Testis (tissue), 5 donors: Measurements from ENCODE around the gene LMOD2. TPM values are rescaled to one million over a fixed set of nuclear protein-coding genes. Genes with fewer than 3 reads are reported as not detected.

ENCODE experiments used
- DNase-seq: peaks from one replicate; pipeline ENCODE4 v3.0.0-alpha.2; 2019
- H3K27ac ChIP-seq, 2 donors: fragments of 200-600 bp; sonication (generic); one replicate each; pipeline ENCODE4 v1.5.1; 2019
- H3K27me3 ChIP-seq: fragments of 200-600 bp; sonication (generic); one replicate; pipeline ENCODE4 v1.5.1; 2019
- H3K36me3 ChIP-seq: fragments of 200-600 bp; sonication (generic); one replicate; pipeline ENCODE4 v1.5.1; 2017; ENCODE audit warnings: low read depth; ENCODE audit errors: missing control alignments
- H3K4me1 ChIP-seq: fragments of 200-600 bp; sonication (generic); one replicate; pipeline ENCODE4 v1.5.1; 2019
- H3K4me3 ChIP-seq, 2 donors: fragments of 200-600 bp; sonication (generic); one replicate each; pipeline ENCODE4 v1.5.1; 2017 to 2019
- H3K9me3 ChIP-seq: fragments of 200-600 bp; sonication (generic); one replicate; pipeline ENCODE4 v1.5.1; 2017
- POLR2A ChIP-seq: fragments of 450-650 bp; IDR thresholded peaks from one replicate; pipeline ENCODE4 v1.6.1; 2017; ENCODE audit warnings: antibody characterized with exemption, mild to moderate bottlenecking, moderate library complexity
- WGBS, 2 donors: methylation state at CpG; one replicate each; pipeline ENCODE4 v1.1.5; 2018; 5-methylcytosine and 5-hydroxymethylcytosine counted together
- intact Hi-C: fragments of 100-400 bp; cut with DNase I; formaldehyde crosslinking; loops from one replicate; pipeline ENCODE4 v1.15.1; 2023; ENCODE audit warnings: low total_unique reads
- long read RNA-seq, 2 donors: transcript quantifications; one replicate each; lab custom pipeline, GENCODE V29; 2026
- polyA plus RNA-seq: library from polyadenylated mRNA; stranded (reverse); fragments of 350-450 nt; fragmentation: Illumina TruSeq; extraction: RNeasy Lipid Tissue Mini Kit (QIAGEN cat#74804); gene quantifications from one replicate; pipeline ENCODE4 v1.2.3, GENCODE V29; 2014; ENCODE audit warnings: low read depth, low replicate concordance; ENCODE audit not compliant: insufficient read depth
- total RNA-seq, 2 donors: library from RNA; depleted of rRNA; stranded (reverse); fragments of >200 nt; gene quantifications; one replicate each; pipeline ENCODE4 v1.2.3, GENCODE V29; 2016
- TF ChIP-seq, protein P1 (sequence below), 3 experiments: fragments of 450-650 bp in 2 of 3; fragments of 200-600 bp in 1 of 3; sonication (generic) in 1 of 3; IDR thresholded peaks; one replicate each; pipeline ENCODE4 v1.5.1; 2016 to 2019; ENCODE audit warnings: antibody characterized with exemption in 3 of 3, mild to moderate bottlenecking in 2 of 3, moderate library complexity in 1 of 3

Gene LMOD2, protein sequence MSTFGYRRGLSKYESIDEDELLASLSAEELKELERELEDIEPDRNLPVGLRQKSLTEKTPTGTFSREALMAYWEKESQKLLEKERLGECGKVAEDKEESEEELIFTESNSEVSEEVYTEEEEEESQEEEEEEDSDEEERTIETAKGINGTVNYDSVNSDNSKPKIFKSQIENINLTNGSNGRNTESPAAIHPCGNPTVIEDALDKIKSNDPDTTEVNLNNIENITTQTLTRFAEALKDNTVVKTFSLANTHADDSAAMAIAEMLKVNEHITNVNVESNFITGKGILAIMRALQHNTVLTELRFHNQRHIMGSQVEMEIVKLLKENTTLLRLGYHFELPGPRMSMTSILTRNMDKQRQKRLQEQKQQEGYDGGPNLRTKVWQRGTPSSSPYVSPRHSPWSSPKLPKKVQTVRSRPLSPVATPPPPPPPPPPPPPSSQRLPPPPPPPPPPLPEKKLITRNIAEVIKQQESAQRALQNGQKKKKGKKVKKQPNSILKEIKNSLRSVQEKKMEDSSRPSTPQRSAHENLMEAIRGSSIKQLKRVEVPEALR
- total RNA-seq (under 1 TPM; 0.19 to 0.39 TPM), polyA plus RNA-seq (3.6 TPM)
- long read RNA-seq, donor 1 = 0 reads
- long read RNA-seq, donor 2 = 0 reads

DNA sequence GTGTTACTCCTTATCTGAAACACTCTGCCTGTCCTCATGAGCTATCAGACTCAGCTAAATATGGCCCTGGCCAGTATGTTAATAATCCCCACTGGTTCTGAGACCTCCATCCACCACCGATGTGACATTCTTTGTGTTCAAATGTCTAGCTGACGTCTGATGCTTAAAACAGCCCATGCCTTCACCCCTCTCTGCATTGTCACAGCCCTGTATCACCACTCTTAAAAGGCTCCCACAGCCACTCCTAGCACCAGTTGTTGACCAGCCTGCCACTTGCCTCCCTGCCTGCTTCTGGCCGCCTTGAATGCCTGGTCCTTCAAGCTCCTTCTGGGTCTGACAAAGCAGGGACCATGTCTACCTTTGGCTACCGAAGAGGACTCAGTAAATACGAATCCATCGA lies at the start of gene LMOD2:
Gene LMOD2 (plus strand): TSS at position 253 of the 400 bp plus-strand sequence. CDS start 98 bp downstream, at position 351.
- Histone ChIP-seq H3K4me3 (no peak within 1 kb of the TSS), H3K27ac (no peak within 1 kb of the TSS), H3K36me3 (no peaks in the 10 kb centered on the region), H3K27me3 (no peaks in the 10 kb centered on the region), H3K9me3 (no peaks in the 10 kb centered on the region), H3K4me1 (no peaks in the 10 kb centered on the region)
- no peak for DNase-seq
- intact Hi-C loops = no loop called here
- TF ChIP-seq, protein P1, sequence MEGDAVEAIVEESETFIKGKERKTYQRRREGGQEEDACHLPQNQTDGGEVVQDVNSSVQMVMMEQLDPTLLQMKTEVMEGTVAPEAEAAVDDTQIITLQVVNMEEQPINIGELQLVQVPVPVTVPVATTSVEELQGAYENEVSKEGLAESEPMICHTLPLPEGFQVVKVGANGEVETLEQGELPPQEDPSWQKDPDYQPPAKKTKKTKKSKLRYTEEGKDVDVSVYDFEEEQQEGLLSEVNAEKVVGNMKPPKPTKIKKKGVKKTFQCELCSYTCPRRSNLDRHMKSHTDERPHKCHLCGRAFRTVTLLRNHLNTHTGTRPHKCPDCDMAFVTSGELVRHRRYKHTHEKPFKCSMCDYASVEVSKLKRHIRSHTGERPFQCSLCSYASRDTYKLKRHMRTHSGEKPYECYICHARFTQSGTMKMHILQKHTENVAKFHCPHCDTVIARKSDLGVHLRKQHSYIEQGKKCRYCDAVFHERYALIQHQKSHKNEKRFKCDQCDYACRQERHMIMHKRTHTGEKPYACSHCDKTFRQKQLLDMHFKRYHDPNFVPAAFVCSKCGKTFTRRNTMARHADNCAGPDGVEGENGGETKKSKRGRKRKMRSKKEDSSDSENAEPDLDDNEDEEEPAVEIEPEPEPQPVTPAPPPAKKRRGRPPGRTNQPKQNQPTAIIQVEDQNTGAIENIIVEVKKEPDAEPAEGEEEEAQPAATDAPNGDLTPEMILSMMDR (IDR thresholded peaks at IDR 0.05) = no peak
- no peak for TF ChIP-seq POLR2A
- 75 to 81% methylated on average over 6 of the region's 6 CpGs for WGBS, 2 donors

DNA sequence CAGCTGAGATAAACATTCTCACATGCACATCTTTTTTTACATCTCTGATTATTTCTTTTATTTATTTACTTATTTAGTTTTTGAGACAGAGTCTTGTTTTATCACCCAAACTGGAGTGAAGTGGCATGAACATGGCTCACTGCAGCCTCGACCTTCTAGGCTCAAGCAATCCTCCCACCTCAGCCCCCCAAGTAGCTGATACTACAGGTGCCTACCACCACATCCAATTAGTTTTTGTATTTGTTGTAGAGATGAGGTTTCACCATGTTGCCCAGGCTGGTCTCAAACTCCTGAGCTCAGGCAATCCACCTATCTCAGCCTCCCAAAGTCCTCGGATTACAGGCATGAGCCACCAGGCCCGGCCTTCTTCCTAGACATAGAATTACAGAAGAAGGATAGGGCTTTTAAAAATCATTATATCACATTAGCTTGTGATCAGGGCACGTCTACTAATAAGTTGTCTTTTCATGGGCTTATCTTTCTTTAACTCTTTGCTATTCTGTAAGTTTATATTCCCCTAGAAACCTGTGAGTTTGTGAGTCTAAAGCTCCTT lies 48.2 kb upstream of the LMOD2 start:
- H3K9me3 ChIP-seq = no peaks in the 10 kb centered on the region
- H3K27ac ChIP-seq = no peak overlapping the region
- TF ChIP-seq POLR2A = no peak
- TF ChIP-seq, protein P1 (IDR thresholded peaks at IDR 0.05) = no peak
- DNase-seq = no peak
- intact Hi-C loops = no loop called here
- H3K4me3 ChIP-seq = no peak overlapping the region
- no peaks in the 10 kb centered on the region for H3K27me3 ChIP-seq
- H3K4me1 ChIP-seq = no peaks in the 10 kb centered on the region
- no peaks in the 10 kb centered on the region for H3K36me3 ChIP-seq
- WGBS, 2 donors = 80 to 88% methylated on average over 4 of the region's 4 CpGs

DNA sequence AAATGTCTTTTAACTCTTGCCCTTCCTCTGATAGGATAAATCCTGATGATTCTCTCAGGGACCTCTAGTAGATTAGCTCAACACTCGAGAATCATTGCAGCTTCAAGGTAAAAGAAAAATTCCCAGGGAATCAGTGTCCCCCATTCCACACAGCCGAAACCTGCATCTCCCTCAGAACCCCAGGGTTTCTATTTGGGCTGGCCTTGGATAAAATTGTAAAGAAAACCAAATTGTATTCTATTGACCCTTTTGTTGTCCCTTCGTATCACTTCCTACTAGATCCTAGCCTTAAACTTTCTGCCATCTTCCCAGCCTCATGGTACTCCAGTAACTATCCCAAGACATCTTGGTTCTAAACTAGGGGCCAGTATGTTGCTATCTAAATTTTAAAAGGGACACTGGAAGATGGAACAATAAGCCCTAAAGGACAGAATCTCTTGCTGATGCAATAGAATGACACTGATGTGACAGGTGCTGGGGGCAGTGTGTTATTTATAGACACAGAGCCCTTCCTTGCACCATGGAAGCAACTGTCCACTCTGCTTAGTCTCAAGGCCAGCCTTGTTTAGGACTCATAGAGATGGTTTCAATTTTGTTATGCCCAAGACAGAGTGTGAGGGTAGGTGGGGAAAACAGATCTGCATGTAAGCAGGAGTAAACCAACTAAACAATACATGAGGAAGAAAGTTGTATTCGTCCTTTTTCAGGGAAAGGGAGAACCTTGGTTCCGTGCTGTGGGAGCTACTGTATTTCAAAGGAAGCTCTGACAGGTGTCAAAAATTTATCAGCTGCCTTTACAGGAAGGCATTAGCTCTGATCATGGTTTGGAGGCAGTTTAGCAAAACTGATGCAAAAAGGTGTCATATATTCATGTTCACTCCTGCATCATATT lies 46.4 kb upstream of the LMOD2 start:
- Histone ChIP-seq H3K4me1 (no peaks in the 10 kb centered on the region), H3K9me3 (no peaks in the 10 kb centered on the region), H3K27me3 (no peaks in the 10 kb centered on the region), H3K4me3 (no peak overlapping the region), H3K27ac (no peak overlapping the region), H3K36me3 (no peaks in the 10 kb centered on the region)
- TF ChIP-seq POLR2A = no peak
- TF ChIP-seq, protein P1 (IDR thresholded peaks at IDR 0.05) = no peak
- intact Hi-C loops = no loop called here
- no peak for DNase-seq
- WGBS, 2 donors = 83 to 85% methylated on average over 5 of the region's 5 CpGs

DNA sequence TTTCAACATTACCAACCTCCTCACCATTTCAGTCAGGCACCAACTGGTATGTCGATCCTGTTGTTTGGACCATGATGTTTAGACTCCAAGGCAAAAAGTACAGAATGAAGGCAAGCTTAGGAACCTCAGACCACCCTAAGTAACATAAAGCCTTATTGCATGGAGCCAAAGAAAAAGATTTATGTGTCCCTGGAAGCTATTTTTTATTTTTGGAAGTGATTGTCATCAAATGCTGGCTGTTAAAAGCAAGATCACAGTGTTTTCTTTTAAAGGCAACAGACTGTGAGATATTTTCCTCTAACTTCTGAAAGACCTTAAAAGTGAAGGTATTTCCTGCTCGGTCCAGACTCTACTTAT lies 45.8 kb upstream of the LMOD2 start:
- no peaks in the 10 kb centered on the region for H3K9me3 ChIP-seq
- TF ChIP-seq POLR2A = no peak
- TF ChIP-seq, protein P1 (IDR thresholded peaks at IDR 0.05) = no peak
- no peak for DNase-seq
- H3K27ac ChIP-seq = no peak overlapping the region
- no peaks in the 10 kb centered on the region for H3K36me3 ChIP-seq
- intact Hi-C loops = no loop called here
- 82 to 83% methylated on average over 2 of the region's 2 CpGs for WGBS, 2 donors
- no peak overlapping the region for H3K4me3 ChIP-seq
- no peaks in the 10 kb centered on the region for H3K27me3 ChIP-seq
- H3K4me1 ChIP-seq = no peaks in the 10 kb centered on the region
